Measurements from ENCODE around the gene PLEKHM3. TPM values are rescaled to one million over a fixed set of nuclear protein-coding genes. Genes with fewer than 3 reads are reported as not detected.

The PLEKHM3 gene
- total and polyA plus RNA-seq, 2 donors (not counting 3 experiments of a cell fraction or from before 2014, with no cell fraction given), result 3.1 to 9.1 TPM

- ChIA-PET CTCF (interaction anchor here (1.3 kb wide), 1 partner anchor 11 kb away, joined by 4 read pairs; no protein-coding TSS in a partner anchor), POLR2A (no interaction called here)
- Histone ChIP-seq H3K9me1 (replicated peaks; ENCODE audit: control insufficient read depth, extremely low read depth, insufficient read depth, low read length) (no peaks in the 10 kb centered on the region), H3K9me3 (replicated peaks; ENCODE audit: control insufficient read depth, insufficient read depth, low read length) (no peaks in the 10 kb centered on the region), H3K27ac (ENCODE audit: insufficient read depth, low read depth, low read length) (no peak overlapping the region), H3K9ac (replicated peaks; ENCODE audit: extremely low read depth, insufficient read depth, low read length) (no peak overlapping the region), H3K4me2 (ENCODE audit: insufficient read depth, low read length) (no peak overlapping the region), H3K27me3 (ENCODE audit: control insufficient read depth in 2 of 2, insufficient read depth in 2 of 2, low read length in 2 of 2) (no peaks in the 10 kb centered on the region), H4K20me1 (replicated peaks; ENCODE audit: control insufficient read depth, extremely low read depth, insufficient read depth, low read length) (no peaks in the 10 kb centered on the region), H2AFZ (ENCODE audit: low read depth, low read length) (no peak overlapping the region), H3K36me3 (ENCODE audit: control insufficient read depth in 2 of 2, extremely low read depth in 1 of 2, insufficient read depth in 2 of 2, low read length in 2 of 2) (no peaks in the 10 kb centered on the region), H3K79me2 (ENCODE audit: control insufficient read depth, insufficient read depth, low read length) (no peaks in the 10 kb centered on the region), H3K4me1 (ENCODE audit: control insufficient read depth, extremely low read depth, insufficient read depth, low read length) (peaks cover 12% of the 10 kb centered on the region), H3K4me3 (replicated peaks in 1 of 3; ENCODE audit: insufficient read depth in 1 of 3, low read depth in 1 of 3, low read length in 3 of 3) (no peak overlapping the region)
- dilution Hi-C loops (cut with MboI; ENCODE audit: extremely low pct_ligation_motif_present, low sequenced_read_pairs), result no loop called here
- no peak for FAIRE-seq
- no TSS peak for BruUV-seq (replicated peaks)
- TF ChIP-seq POLR2A (IDR thresholded peaks at IDR 0.05; ENCODE audit: low read depth, low read length) (no peak), JUN (IDR thresholded peaks at IDR 0.05; ENCODE audit: borderline replicate concordance, insufficient read depth, insufficient read length, low read depth) (no peak)
- intact Hi-C loops (cut with micrococcal nuclease), result no loop called here
- no peak for DNase-seq (ENCODE audit: low read depth, low spot score)
Measured at GRCh38 chr2:207808119-207808518, 217.2 kb downstream of the PLEKHM3 start.

DNA sequence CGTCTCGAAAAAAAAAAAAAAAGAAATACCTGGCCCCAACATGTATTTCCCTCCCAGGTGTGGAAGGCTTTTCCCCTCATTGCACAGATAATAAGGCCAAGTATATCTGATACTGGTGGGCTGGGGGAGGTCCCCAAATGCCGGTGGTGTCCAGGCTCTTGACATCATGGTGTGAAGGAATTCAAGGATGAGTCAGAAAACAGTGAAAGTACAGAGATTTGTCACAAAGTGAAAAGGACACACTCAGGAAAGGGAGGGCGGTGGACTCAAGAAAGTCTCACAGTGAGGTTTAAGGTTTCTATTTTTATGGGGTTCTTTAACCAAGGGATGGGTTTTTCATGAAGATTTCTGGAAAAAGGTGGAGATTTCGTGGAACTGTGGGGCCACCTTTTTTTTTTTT, 217.8 kb downstream of the PLEKHM3 start:
- TF ChIP-seq POLR2A (IDR thresholded peaks at IDR 0.05; ENCODE audit: low read depth, low read length) (no peak), EZH2 (IDR thresholded peaks at IDR 0.05; ENCODE audit: borderline replicate concordance, low read depth, low read length, severe bottlenecking) (no peak), MYC (IDR thresholded peaks at IDR 0.05; ENCODE audit: low read depth, low read length) (no peak), JUN (IDR thresholded peaks at IDR 0.05; ENCODE audit: borderline replicate concordance, insufficient read depth, insufficient read length, low read depth) (no peak), GATA2 (IDR thresholded peaks at IDR 0.05; ENCODE audit: insufficient read depth, insufficient read length, low read depth, low read length) (no peak), CTCF (IDR thresholded peaks at IDR 0.05; ENCODE audit: extremely low read depth in 1 of 2, insufficient read depth in 1 of 2, low read depth in 1 of 2, low read length in 2 of 2) (no peak), POLR2AphosphoS5 (IDR thresholded peaks at IDR 0.05; ENCODE audit: insufficient read depth, low read depth, low read length) (no peak)
- dilution Hi-C loops (cut with MboI; ENCODE audit: extremely low pct_ligation_motif_present, low sequenced_read_pairs) (no loop called here), intact Hi-C loops (cut with micrococcal nuclease) (no loop called here)
- Histone ChIP-seq H3K27me3 (ENCODE audit: control insufficient read depth in 2 of 2, insufficient read depth in 2 of 2, low read length in 2 of 2) (no peaks in the 10 kb centered on the region), H3K9me1 (replicated peaks; ENCODE audit: control insufficient read depth, extremely low read depth, insufficient read depth, low read length) (no peaks in the 10 kb centered on the region), H2AFZ (ENCODE audit: low read depth, low read length) (no peak overlapping the region), H3K9ac (replicated peaks; ENCODE audit: extremely low read depth, insufficient read depth, low read length) (no peak overlapping the region), H3K79me2 (ENCODE audit: control insufficient read depth, insufficient read depth, low read length) (no peaks in the 10 kb centered on the region), H4K20me1 (replicated peaks; ENCODE audit: control insufficient read depth, extremely low read depth, insufficient read depth, low read length) (no peaks in the 10 kb centered on the region), H3K27ac (ENCODE audit: insufficient read depth, low read depth, low read length) (no peak overlapping the region), H3K4me1 (ENCODE audit: control insufficient read depth, extremely low read depth, insufficient read depth, low read length) (peaks cover 12% of the 10 kb centered on the region), H3K4me2 (ENCODE audit: insufficient read depth, low read length) (no peak overlapping the region), H3K4me3 (replicated peaks in 1 of 3; ENCODE audit: insufficient read depth in 1 of 3, low read depth in 1 of 3, low read length in 3 of 3) (no peak overlapping the region), H3K9me3 (replicated peaks; ENCODE audit: control insufficient read depth, insufficient read depth, low read length) (no peaks in the 10 kb centered on the region), H3K36me3 (ENCODE audit: control insufficient read depth in 2 of 2, extremely low read depth in 1 of 2, insufficient read depth in 2 of 2, low read length in 2 of 2) (no peaks in the 10 kb centered on the region)
- DNase-seq (ENCODE audit: low read depth, low spot score) (no peak), FAIRE-seq (no peak)
- ChIA-PET POLR2A (no interaction called here), CTCF (no interaction called here)
- BruUV-seq (replicated peaks), result no TSS peak
